Measurements from ENCODE around the gene TRPC5OS.

The TRPC5OS gene

GRCh38 chrX:111877681-111878080 is 1.7 kb downstream of the TRPC5OS start:
- no peak for TF ChIP-seq CTCF (IDR thresholded peaks at IDR 0.05; ENCODE audit: insufficient read depth, low read length, poor library complexity, severe bottlenecking)

GRCh38 chrX:111880735-111881134 is 4.8 kb downstream of the TRPC5OS start:
- Histone ChIP-seq H3K4me3 (replicated peaks; ENCODE audit: low read depth, low read length) (no peak overlapping the region), H3K27me3 (replicated peaks; ENCODE audit: control insufficient read depth, insufficient read depth, low read length) (no peaks in the 10 kb centered on the region), H3K36me3 (ENCODE audit: control insufficient read depth, insufficient read depth, low read length) (no peaks in the 10 kb centered on the region)
- no peak for DNase-seq (ENCODE audit: extremely low read depth, insufficient read length)
- no peak for TF ChIP-seq CTCF (IDR thresholded peaks at IDR 0.05; ENCODE audit: insufficient read depth, low read length, poor library complexity, severe bottlenecking)

More at GRCh38 chrX:111877681-111878080, 1.7 kb downstream of the TRPC5OS start:
- H3K36me3 ChIP-seq (ENCODE audit: control insufficient read depth, insufficient read depth, low read length): no peaks in the 10 kb centered on the region
- no peak overlapping the region for H3K4me3 ChIP-seq (replicated peaks; ENCODE audit: low read depth, low read length)
- no peak for DNase-seq (ENCODE audit: extremely low read depth, insufficient read length)
- H3K27me3 ChIP-seq (replicated peaks; ENCODE audit: control insufficient read depth, insufficient read depth, low read length): no peaks in the 10 kb centered on the region

- no peaks in the 10 kb centered on the region for H3K36me3 ChIP-seq (ENCODE audit: control insufficient read depth, insufficient read depth, low read length)
- no peaks in the 10 kb centered on the region for H3K27me3 ChIP-seq (replicated peaks; ENCODE audit: control insufficient read depth, insufficient read depth, low read length)
- DNase-seq (ENCODE audit: extremely low read depth, insufficient read length): no peak
- TF ChIP-seq CTCF (IDR thresholded peaks at IDR 0.05; ENCODE audit: insufficient read depth, low read length, poor library complexity, severe bottlenecking): no peak
- no peak overlapping the region for H3K4me3 ChIP-seq (replicated peaks; ENCODE audit: low read depth, low read length)
Observed at GRCh38 chrX:111881715-111882114, 5.7 kb downstream of the TRPC5OS start.

- H3K27me3 ChIP-seq (replicated peaks; ENCODE audit: control insufficient read depth, insufficient read depth, low read length): no peaks in the 10 kb centered on the region
- TF ChIP-seq CTCF (IDR thresholded peaks at IDR 0.05; ENCODE audit: insufficient read depth, low read length, poor library complexity, severe bottlenecking): no peak
- DNase-seq (ENCODE audit: extremely low read depth, insufficient read length): no peak
Observed at GRCh38 chrX:111886678-111887077, 10.7 kb downstream of the TRPC5OS start.

GRCh38 chrX:111888600-111888999 is 12.6 kb downstream of the TRPC5OS start:
- Histone ChIP-seq H3K4me3 (replicated peaks; ENCODE audit: low read depth, low read length) (no peak overlapping the region), H3K36me3 (ENCODE audit: control insufficient read depth, insufficient read depth, low read length) (no peaks in the 10 kb centered on the region), H3K27me3 (replicated peaks; ENCODE audit: control insufficient read depth, insufficient read depth, low read length) (no peaks in the 10 kb centered on the region)
- no peak for TF ChIP-seq CTCF (IDR thresholded peaks at IDR 0.05; ENCODE audit: insufficient read depth, low read length, poor library complexity, severe bottlenecking)
- DNase-seq (ENCODE audit: extremely low read depth, insufficient read length): no peak

More at GRCh38 chrX:111886678-111887077, 10.7 kb downstream of the TRPC5OS start:
- Histone ChIP-seq H3K36me3 (ENCODE audit: control insufficient read depth, insufficient read depth, low read length) (no peaks in the 10 kb centered on the region), H3K4me3 (replicated peaks; ENCODE audit: low read depth, low read length) (no peak overlapping the region)

- H3K36me3 ChIP-seq (ENCODE audit: control insufficient read depth, insufficient read depth, low read length): no peaks in the 10 kb centered on the region
- TF ChIP-seq CTCF (IDR thresholded peaks at IDR 0.05; ENCODE audit: insufficient read depth, low read length, poor library complexity, severe bottlenecking): no peak
- no peak for DNase-seq (ENCODE audit: extremely low read depth, insufficient read length)
- no peak overlapping the region for H3K4me3 ChIP-seq (replicated peaks; ENCODE audit: low read depth, low read length)
- H3K27me3 ChIP-seq (replicated peaks; ENCODE audit: control insufficient read depth, insufficient read depth, low read length): no peaks in the 10 kb centered on the region
Observed at GRCh38 chrX:111892375-111892774, 16.4 kb downstream of the TRPC5OS start.
